ENCODE results near the gene TMEM248. TPM values are rescaled to one million over a fixed set of nuclear protein-coding genes. Genes with fewer than 3 reads are reported as not detected.
A peak's percentile ranks its signal among the peaks of the same experiment; 100 is the strongest.

Gene TMEM248
- total and polyA plus RNA-seq, 10 of the 15 experiments (the other 5 are each of a cell fraction or from before 2014, with no cell fraction given): 6.3 to 93.5 (median 64.9) TPM

- no peak for TF ChIP-seq KAT2A (conservative IDR thresholded peaks at IDR 0.05; ENCODE audit: control insufficient read depth, low read depth, low read length)
- no peak for TF ChIP-seq NFYA (IDR thresholded peaks at IDR 0.05; ENCODE audit: borderline replicate concordance, low read depth, low read length)
- no peak for TF ChIP-seq E4F1 (IDR thresholded peaks at IDR 0.05; ENCODE audit: borderline replicate concordance, partially characterized antibody)
- no peak for TF ChIP-seq RAD51 (IDR thresholded peaks at IDR 0.05)
- no peak for TF ChIP-seq LARP7 (IDR thresholded peaks at IDR 0.05)
- TF ChIP-seq HDAC6 (IDR thresholded peaks at IDR 0.05; ENCODE audit: unreplicated experiment): no peak
- 0 out of 2 replicates have a peak, but pooled peaks have one; percentile 34 for TF ChIP-seq MTA3 (IDR thresholded peaks at IDR 0.05; ENCODE audit: borderline replicate concordance, low read length)
- TF ChIP-seq ZBTB33 (IDR thresholded peaks at IDR 0.05): no peak
- TF ChIP-seq PBX3 (IDR thresholded peaks at IDR 0.05; ENCODE audit: insufficient replicate concordance, low read depth, low read length): peak; percentile 58
- TF ChIP-seq SIX5 (IDR thresholded peaks at IDR 0.05; ENCODE audit: low read depth, low read length, severe bottlenecking): no peak
- TF ChIP-seq SMARCA5 (IDR thresholded peaks at IDR 0.05): no peak
- TF ChIP-seq ZNF622 (IDR thresholded peaks at IDR 0.05): no peak
- TF ChIP-seq ZBTB11 (CRISPR knock-in tag; IDR thresholded peaks at IDR 0.05): no peak
- peak; percentile 59 for TF ChIP-seq MXI1 (IDR thresholded peaks at IDR 0.05; ENCODE audit: low read depth, low read length)
- TF ChIP-seq NKRF (conservative IDR thresholded peaks at IDR 0.05): no peak
- TF ChIP-seq ATF3 (IDR thresholded peaks at IDR 0.05; ENCODE audit: borderline replicate concordance, extremely low read depth, low read depth, low read length): no peak
- no peak for TF ChIP-seq RAD21 (IDR thresholded peaks at IDR 0.05; ENCODE audit: insufficient read depth, low read depth, low read length)
These were observed 977 bp downstream of the TMEM248 start (continued) for GRCh38 chr7:66921918-66922486.

Data from GM12878 (cell line).